Endothelial cell of umbilical vein (primary cell): Measurements from ENCODE around the gene SNX30. TPM values are rescaled to one million over a fixed set of nuclear protein-coding genes. Genes with fewer than 3 reads are reported as not detected.

Experiments used
- BruUV-seq: library from RNA; stranded (reverse); fragments of 400-500 nt; replicated peaks from 2 replicates; lab custom pipeline; 2021; lab: Mats Ljungman, UMichigan
- CTCF ChIA-PET: fragments of 300-600, 350-600 bp; sonication (Branson Sonifier 250); formaldehyde crosslinking; loops from one replicate; lab custom pipeline; 2021; ENCODE audit warnings: antibody characterized with exemption, inconsistent platforms; lab: Charles Lee
- POLR2A ChIA-PET: fragments of 300-600, 350-600 bp; sonication (Branson Sonifier 250); formaldehyde crosslinking; loops from one replicate; lab custom pipeline; 2021; ENCODE audit warnings: antibody characterized with exemption, inconsistent platforms; lab: Charles Lee
- DNase-seq: peaks from one replicate; pipeline ENCODE4 v3.0.0-alpha.2; 2011; ENCODE audit warnings: low read depth, low spot score
- FAIRE-seq: peaks from 2 replicates; lab custom pipeline; 2011; peaks lifted over from hg19 to GRCh38; lab: Jason Lieb, UNC
- H2AFZ ChIP-seq: 2 replicates; pipeline ENCODE4 v1.6.0; 2012; ENCODE audit warnings: low read depth, low read length, control low read depth, inconsistent platforms
- H3K27ac ChIP-seq: 2 replicates; pipeline ENCODE4 v1.5.1; 2011; ENCODE audit warnings: low read depth, mild to moderate bottlenecking, control low read depth, low read length, moderate library complexity; ENCODE audit not compliant: insufficient read depth
- H3K27me3 ChIP-seq, 2 experiments: 2 replicates each; pipeline versions ENCODE4 v1.6.0 to v1.6.1; 2011; ENCODE audit warnings: low read length in 2 of 2, mixed read lengths in 1 of 2; ENCODE audit not compliant: control insufficient read depth in 2 of 2, insufficient read depth in 2 of 2
- H3K36me3 ChIP-seq, 2 experiments: 2 replicates in 1 of 2; 3 replicates in 1 of 2; pipeline ENCODE4 v1.5.1; 2011; ENCODE audit warnings: low read length in 2 of 2, mild to moderate bottlenecking in 1 of 2, moderate library complexity in 1 of 2; ENCODE audit not compliant: control insufficient read depth in 2 of 2, insufficient read depth in 2 of 2; ENCODE audit errors: extremely low read depth in 1 of 2
- H3K4me1 ChIP-seq: 3 replicates; pipeline ENCODE4 v1.5.1; 2011; ENCODE audit warnings: mild to moderate bottlenecking, low read length; ENCODE audit not compliant: control insufficient read depth, insufficient read depth; ENCODE audit errors: extremely low read depth
- H3K4me2 ChIP-seq: 2 replicates; pipeline ENCODE4 v1.6.1; 2011; ENCODE audit warnings: low read length, control low read depth, mixed read lengths; ENCODE audit not compliant: insufficient read depth
- H3K4me3 ChIP-seq, 3 experiments: fragments of 200-600 bp in 1 of 3; sonication (generic), shearing (Covaris generic) in 1 of 3; replicated peaks in 1 of 3; 2 replicates each; pipeline ENCODE4 v1.5.1; 2011 to 2016; ENCODE audit warnings: control low read depth in 3 of 3, low read length in 3 of 3, mild to moderate bottlenecking in 2 of 3, inconsistent platforms in 1 of 3, low read depth in 1 of 3, moderate library complexity in 1 of 3; ENCODE audit not compliant: insufficient read depth in 1 of 3
- H3K79me2 ChIP-seq: 2 replicates; pipeline ENCODE4 v1.6.0; 2012; ENCODE audit warnings: low read length, inconsistent platforms; ENCODE audit not compliant: control insufficient read depth, insufficient read depth
- H3K9ac ChIP-seq: replicated peaks from 2 replicates; pipeline ENCODE3; 2011; ENCODE audit warnings: low read length, control low read depth; ENCODE audit not compliant: insufficient read depth; ENCODE audit errors: extremely low read depth
- H3K9me1 ChIP-seq: replicated peaks from 3 replicates; pipeline ENCODE4 v1.6.0; 2011; ENCODE audit warnings: mild to moderate bottlenecking, low read length; ENCODE audit not compliant: control insufficient read depth, insufficient read depth; ENCODE audit errors: extremely low read depth
- H3K9me3 ChIP-seq: replicated peaks from 2 replicates; pipeline ENCODE4 v1.5.1; 2012; ENCODE audit warnings: low read length, inconsistent platforms; ENCODE audit not compliant: control insufficient read depth, insufficient read depth
- H4K20me1 ChIP-seq: replicated peaks from 2 replicates; pipeline ENCODE3; 2011; ENCODE audit warnings: mild to moderate bottlenecking, low read length; ENCODE audit not compliant: control insufficient read depth, insufficient read depth; ENCODE audit errors: extremely low read depth
- CTCF ChIP-seq, 2 donors: IDR thresholded peaks; 1 replicate in 1 of 2; 2 replicates in 1 of 2; pipeline ENCODE4 v1.5.1; 2011; ENCODE audit warnings: low read length in 2 of 2, mild to moderate bottlenecking in 2 of 2, moderate library complexity in 2 of 2, control low read depth in 1 of 2, inconsistent platforms in 1 of 2, low read depth in 1 of 2; ENCODE audit not compliant: insufficient read depth in 1 of 2; ENCODE audit errors: extremely low read depth in 1 of 2
- EZH2 ChIP-seq: IDR thresholded peaks from 2 replicates; pipeline ENCODE4 v1.6.1; 2012; ENCODE audit warnings: borderline replicate concordance, low read depth, mild to moderate bottlenecking, moderate library complexity, low read length, inconsistent platforms; ENCODE audit not compliant: severe bottlenecking
- FOS ChIP-seq: IDR thresholded peaks from 2 replicates; pipeline ENCODE4 v1.6.1; 2011; ENCODE audit warnings: mild to moderate bottlenecking, low read length, moderate library complexity, borderline replicate concordance; ENCODE audit not compliant: insufficient read depth
- GATA2 ChIP-seq: IDR thresholded peaks from 2 replicates; pipeline ENCODE4 v1.7.0; 2011; ENCODE audit warnings: low read depth, mild to moderate bottlenecking, moderate library complexity, mixed read lengths, low read length; ENCODE audit not compliant: insufficient read length, insufficient read depth
- JUN ChIP-seq: IDR thresholded peaks from 2 replicates; pipeline ENCODE4 v1.6.1; 2011; ENCODE audit warnings: borderline replicate concordance, low read depth; ENCODE audit not compliant: insufficient read length, insufficient read depth
- MAX ChIP-seq: IDR thresholded peaks from 2 replicates; pipeline ENCODE4 v1.6.1; 2011; ENCODE audit not compliant: insufficient read depth, insufficient read length
- MYC ChIP-seq: IDR thresholded peaks from one replicate; pipeline ENCODE4 v1.6.1; 2011; ENCODE audit warnings: mild to moderate bottlenecking, low read depth, low read length
- POLR2A ChIP-seq: IDR thresholded peaks from 2 replicates; pipeline ENCODE4 v1.6.1; 2012; ENCODE audit warnings: low read depth, mild to moderate bottlenecking, control low read depth, low read length
- POLR2AphosphoS5 ChIP-seq: IDR thresholded peaks from 2 replicates; pipeline ENCODE4 v1.6.1; 2012; ENCODE audit warnings: low read depth, mild to moderate bottlenecking, control low read depth, low read length, moderate library complexity; ENCODE audit not compliant: insufficient read depth
- dilution Hi-C: fragments of 300-500 bp; cut with MboI; formaldehyde crosslinking; loops from one replicate; pipeline ENCODE4 v1.15.0; 2019; ENCODE audit warnings: low sequenced_read_pairs; ENCODE audit not compliant: extremely low pct_ligation_motif_present
- intact Hi-C: fragments of 100-400 bp; cut with micrococcal nuclease; formaldehyde crosslinking; loops from one replicate; pipeline ENCODE4 v1.10.0; 2022
- polyA plus RNA-seq, 4 experiments: library from polyadenylated mRNA; depleted of rRNA in 3 of 4; stranded (reverse) in 3 of 4; unstranded in 1 of 4; fragments of >200 nt; gene quantifications; 2 replicates each; pipeline versions ENCODE4 v1.2.1 to v1.2.3, GENCODE V29; 2011 to 2012; ENCODE audit warnings: missing spikeins in 1 of 4
- total RNA-seq: library from RNA; stranded (reverse); gene quantifications from 2 replicates; pipeline ENCODE4 v1.2.3, GENCODE V29; 2021

Gene SNX30
- total and polyA plus RNA-seq, 2 donors (not counting 3 experiments of a cell fraction or from before 2014, with no cell fraction given) = 2.8 to 6.3 TPM

GRCh38 chr9:112809906-112810305, 59.3 kb downstream of the SNX30 start:
- Histone ChIP-seq H3K4me2 (no peak overlapping the region), H4K20me1 (no peaks in the 10 kb centered on the region), H3K4me3 (no peak overlapping the region), H3K4me1 (peaks cover 7% of the 10 kb centered on the region), H3K79me2 (no peaks in the 10 kb centered on the region), H3K9me1 (no peaks in the 10 kb centered on the region), H2AFZ (no peak overlapping the region), H3K36me3 (no peaks in the 10 kb centered on the region), H3K27ac (no peak overlapping the region), H3K27me3 (no peaks in the 10 kb centered on the region), H3K9me3 (no peaks in the 10 kb centered on the region), H3K9ac (no peak overlapping the region)
- POLR2A ChIA-PET = no interaction called here
- FAIRE-seq (no peak), DNase-seq (no peak)
- TF ChIP-seq JUN (no peak), POLR2AphosphoS5 (no peak), CTCF (IDR thresholded peaks at IDR 0.05; ENCODE audit: extremely low read depth in 1 of 2, insufficient read depth in 1 of 2, low read depth in 1 of 2, low read length in 2 of 2) (no peak), MAX (no peak), POLR2A (no peak), MYC (no peak), FOS (no peak), EZH2 (no peak), GATA2 (no peak)
- BruUV-seq = no TSS peak
- CTCF ChIA-PET = no interaction called here
- intact Hi-C loops = loop anchor here (10.0 kb wide), 1 partner anchor 715 kb away; no protein-coding TSS in a partner anchor
- dilution Hi-C loops = no loop called here
